OCI-LY7 (cell line): ENCODE data around the gene S100A7. TPM values are rescaled to one million over a fixed set of nuclear protein-coding genes. Genes with fewer than 3 reads are reported as not detected.

Experiments
- BruUV-seq: library from RNA; stranded (reverse); fragments of 400-500 nt; replicated peaks from 2 replicates; lab custom pipeline; 2021; lab: Mats Ljungman, UMichigan
- CTCF ChIA-PET: fragments of 300-600 bp; sonication (Branson Sonifier 250); formaldehyde crosslinking; loops from one replicate; lab custom pipeline; 2022; ENCODE audit warnings: antibody characterized with exemption; ENCODE audit not compliant: unreplicated experiment; lab: Charles Lee
- POLR2A ChIA-PET: fragments of 300-600 bp; sonication (Branson Sonifier 250); formaldehyde crosslinking; loops from one replicate; lab custom pipeline; 2022; ENCODE audit warnings: antibody characterized with exemption; lab: Charles Lee
- DNase-seq: peaks from one replicate; pipeline ENCODE4 v3.0.0-alpha.2; 2015; ENCODE audit warnings: low spot score
- H2AFZ ChIP-seq: fragments of 200-600 bp; sonication (generic), shearing (Covaris generic); 2 replicates; pipeline ENCODE4 v1.6.1; 2014; ENCODE audit warnings: mild to moderate bottlenecking, antibody characterized with exemption, low read length, moderate library complexity
- H3K27ac ChIP-seq: fragments of 200-600 bp; sonication (generic); 2 replicates; pipeline ENCODE4 v1.5.1; 2014; ENCODE audit warnings: mixed run types, low read depth, mild to moderate bottlenecking, moderate library complexity, low read length, inconsistent platforms; ENCODE audit not compliant: poor library complexity, severe bottlenecking
- H3K36me3 ChIP-seq: fragments of 200-600 bp; sonication (generic); 2 replicates; pipeline ENCODE4 v1.6.1; 2014; ENCODE audit warnings: mild to moderate bottlenecking, antibody characterized with exemption, low read length, moderate library complexity, mixed read lengths; ENCODE audit not compliant: insufficient read depth
- H3K4me1 ChIP-seq: fragments of 200-600 bp; sonication (generic); 2 replicates; pipeline ENCODE4 v1.5.1; 2014; ENCODE audit warnings: mild to moderate bottlenecking, low read length; ENCODE audit not compliant: insufficient read depth, poor library complexity, severe bottlenecking
- H3K4me2 ChIP-seq: fragments of 200-600 bp; sonication (generic); 2 replicates; pipeline ENCODE4 v1.6.1; 2014; ENCODE audit warnings: mild to moderate bottlenecking, low read length
- H3K4me3 ChIP-seq: fragments of 200-600 bp; sonication (generic); 2 replicates; pipeline ENCODE4 v1.5.1; 2014; ENCODE audit warnings: mild to moderate bottlenecking, low read depth, low read length; ENCODE audit not compliant: poor library complexity, severe bottlenecking
- H3K79me2 ChIP-seq: fragments of 200-600 bp; sonication (generic); 2 replicates; pipeline ENCODE4 v1.6.1; 2016; ENCODE audit warnings: low read depth, mild to moderate bottlenecking, low read length, moderate library complexity, mixed read lengths; ENCODE audit not compliant: insufficient read depth
- H3K9me2 ChIP-seq: fragments of 200-600 bp; sonication (generic); 2 replicates; pipeline ENCODE4 v1.6.1; 2016; ENCODE audit warnings: mild to moderate bottlenecking, low read length, mixed read lengths; ENCODE audit not compliant: insufficient read depth
- H3K9me3 ChIP-seq: fragments of 200-600 bp; sonication (generic); 2 replicates; pipeline ENCODE4 v1.6.1; 2014; ENCODE audit warnings: mild to moderate bottlenecking, mixed run types, low read length, mixed read lengths
- H4K20me1 ChIP-seq: fragments of 200-600 bp; sonication (generic); 2 replicates; pipeline ENCODE4 v1.6.1; 2014; ENCODE audit warnings: mild to moderate bottlenecking, antibody characterized with exemption, low read length, moderate library complexity, mixed read lengths; ENCODE audit not compliant: insufficient read depth
- EZH2phosphoT487 ChIP-seq: fragments of 200-600 bp; sonication (generic); IDR thresholded peaks from 2 replicates; pipeline ENCODE4 v1.6.1; 2018; ENCODE audit warnings: low read depth, borderline replicate concordance, mild to moderate bottlenecking, mixed run types, antibody characterized with exemption, low read length, moderate library complexity, mixed read lengths
- intact Hi-C: fragments of 100-400 bp; cut with micrococcal nuclease; formaldehyde crosslinking; loops from one replicate; pipeline ENCODE4 v1.10.0; 2022; ENCODE audit not compliant: unreplicated experiment
- total RNA-seq, 2 experiments: library from RNA; depleted of rRNA in 1 of 2; stranded (reverse); fragments of >200 nt in 1 of 2; shearing (Covaris generic) in 1 of 2; gene quantifications; 2 replicates each; pipeline ENCODE4 v1.2.3, GENCODE V29; 2014 to 2022
- TF ChIP-seq, protein P1 (sequence below): fragments of 200-600 bp; sonication (generic); conservative IDR thresholded peaks from 2 replicates; pipeline ENCODE4 v1.5.1; 2014; ENCODE audit warnings: mild to moderate bottlenecking, antibody characterized with exemption, low read length, moderate library complexity, mixed read lengths

Gene S100A7
- total RNA-seq, 2 experiments from 2014 or later, result not detected

DNA sequence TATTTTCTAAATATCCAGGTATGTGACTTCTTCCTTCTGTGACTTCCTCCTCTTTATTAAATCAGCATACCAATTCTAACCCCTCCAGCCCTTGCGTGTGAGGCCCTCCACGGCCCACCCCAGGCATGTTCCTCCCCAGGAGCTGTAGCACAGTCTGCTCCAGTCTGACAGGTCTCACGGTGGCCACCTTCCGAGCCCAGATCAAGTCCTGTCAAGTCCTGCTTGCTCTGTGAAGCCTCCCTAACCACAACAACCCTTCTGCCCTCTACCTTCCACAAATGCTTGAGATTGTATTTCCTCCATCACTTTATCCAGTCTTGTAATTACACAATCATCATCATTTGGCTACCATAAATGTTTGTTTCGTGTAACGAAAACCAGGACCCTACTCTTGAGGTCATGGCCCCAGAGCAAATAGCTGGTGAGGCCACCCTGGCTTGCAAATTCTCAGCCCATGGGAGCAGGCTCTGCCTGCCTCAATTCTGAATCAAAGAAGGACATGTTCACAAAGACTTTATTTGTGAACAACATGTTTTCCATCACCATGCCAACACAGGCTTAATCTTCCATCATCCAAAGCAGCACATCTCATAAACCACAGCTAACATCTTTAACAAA lies 33.0 kb upstream of the S100A7 start:
- ChIA-PET POLR2A (interaction anchor here (0.7 kb wide), 1 partner anchor 78 kb away, joined by 3 read pairs; no protein-coding TSS in a partner anchor), CTCF (no interaction called here)
- Histone ChIP-seq H2AFZ (no peak overlapping the region), H3K9me2 (no peaks in the 10 kb centered on the region), H3K4me2 (no peak overlapping the region), H3K4me3 (no peak overlapping the region), H3K79me2 (no peaks in the 10 kb centered on the region), H3K27ac (no peak overlapping the region), H3K36me3 (no peaks in the 10 kb centered on the region), H3K4me1 (no peaks in the 10 kb centered on the region), H3K9me3 (no peaks in the 10 kb centered on the region), H4K20me1 (no peaks in the 10 kb centered on the region)
- intact Hi-C loops, result no loop called here
- TF ChIP-seq, protein P1, sequence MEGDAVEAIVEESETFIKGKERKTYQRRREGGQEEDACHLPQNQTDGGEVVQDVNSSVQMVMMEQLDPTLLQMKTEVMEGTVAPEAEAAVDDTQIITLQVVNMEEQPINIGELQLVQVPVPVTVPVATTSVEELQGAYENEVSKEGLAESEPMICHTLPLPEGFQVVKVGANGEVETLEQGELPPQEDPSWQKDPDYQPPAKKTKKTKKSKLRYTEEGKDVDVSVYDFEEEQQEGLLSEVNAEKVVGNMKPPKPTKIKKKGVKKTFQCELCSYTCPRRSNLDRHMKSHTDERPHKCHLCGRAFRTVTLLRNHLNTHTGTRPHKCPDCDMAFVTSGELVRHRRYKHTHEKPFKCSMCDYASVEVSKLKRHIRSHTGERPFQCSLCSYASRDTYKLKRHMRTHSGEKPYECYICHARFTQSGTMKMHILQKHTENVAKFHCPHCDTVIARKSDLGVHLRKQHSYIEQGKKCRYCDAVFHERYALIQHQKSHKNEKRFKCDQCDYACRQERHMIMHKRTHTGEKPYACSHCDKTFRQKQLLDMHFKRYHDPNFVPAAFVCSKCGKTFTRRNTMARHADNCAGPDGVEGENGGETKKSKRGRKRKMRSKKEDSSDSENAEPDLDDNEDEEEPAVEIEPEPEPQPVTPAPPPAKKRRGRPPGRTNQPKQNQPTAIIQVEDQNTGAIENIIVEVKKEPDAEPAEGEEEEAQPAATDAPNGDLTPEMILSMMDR, result no peak
- TF ChIP-seq EZH2phosphoT487, result no peak
- no TSS peak for BruUV-seq
- no peak for DNase-seq

DNA sequence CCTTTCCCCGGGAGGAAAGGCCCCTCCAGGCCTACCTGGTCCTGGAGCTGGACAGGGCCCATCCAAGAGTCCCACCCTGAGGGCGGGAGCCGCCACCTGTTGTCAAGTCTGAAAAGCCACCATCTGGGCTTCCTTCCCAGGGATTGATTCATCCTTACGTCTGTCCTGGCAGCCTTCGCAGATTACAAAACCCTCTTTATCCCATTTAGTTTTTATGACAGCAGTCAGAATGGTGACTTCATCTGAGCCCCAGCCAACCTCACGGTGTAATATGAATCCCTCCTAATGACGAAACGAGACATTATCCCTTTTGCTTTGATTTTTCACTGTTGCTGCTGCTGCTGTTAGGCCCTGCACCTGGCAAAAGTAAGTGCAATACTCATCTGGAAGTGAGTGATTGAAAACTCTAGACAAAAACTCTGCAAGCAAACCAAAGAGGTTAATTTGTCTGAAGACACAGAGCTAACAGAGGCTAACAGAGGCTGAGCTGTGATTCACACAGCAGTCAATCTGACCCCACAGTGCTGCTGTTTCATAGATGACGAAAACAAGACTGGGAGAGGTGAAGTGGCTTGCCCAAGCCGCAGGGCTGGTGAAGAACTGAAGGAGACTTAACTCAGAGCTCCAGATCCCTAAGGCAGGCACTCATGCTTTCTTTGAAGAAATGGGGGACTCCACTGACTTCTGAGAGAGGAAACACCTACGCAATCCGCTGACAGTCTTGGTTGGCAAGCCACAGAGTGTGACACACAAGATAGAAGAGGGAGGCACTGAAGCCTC lies 30.0 kb upstream of the S100A7 start:
- H3K4me1 ChIP-seq, result no peaks in the 10 kb centered on the region
- no peaks in the 10 kb centered on the region for H3K9me2 ChIP-seq
- POLR2A ChIA-PET, result no interaction called here
- H3K79me2 ChIP-seq, result no peaks in the 10 kb centered on the region
- no peaks in the 10 kb centered on the region for H3K9me3 ChIP-seq
- TF ChIP-seq EZH2phosphoT487, result no peak
- TF ChIP-seq, protein P1, result no peak
- no peak overlapping the region for H3K4me2 ChIP-seq
- no peaks in the 10 kb centered on the region for H4K20me1 ChIP-seq
- no peaks in the 10 kb centered on the region for H3K36me3 ChIP-seq
- no TSS peak for BruUV-seq
- intact Hi-C loops, result no loop called here
- H3K27ac ChIP-seq, result no peak overlapping the region
- H2AFZ ChIP-seq, result no peak overlapping the region
- H3K4me3 ChIP-seq, result no peak overlapping the region
- no peak for DNase-seq
- CTCF ChIA-PET, result no interaction called here

DNA sequence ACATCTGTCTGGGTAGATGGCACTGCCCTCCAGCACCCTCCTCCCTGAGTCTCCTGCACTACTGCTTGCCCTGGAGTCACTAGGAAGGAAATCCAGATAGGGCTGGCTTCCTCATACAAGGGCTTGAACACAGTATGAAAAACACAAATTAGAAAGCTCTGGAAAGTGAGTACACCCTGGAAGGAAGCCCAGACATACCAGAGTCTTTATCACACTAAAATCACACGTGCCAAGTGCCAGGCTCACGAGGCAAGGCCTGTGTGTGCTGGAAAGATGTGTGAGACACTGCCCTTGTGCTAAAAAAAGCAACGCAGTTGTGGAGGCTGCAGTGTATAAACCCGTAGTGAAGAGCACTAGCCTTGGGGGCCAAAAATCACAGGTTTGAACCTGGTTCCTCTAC lies 28.3 kb upstream of the S100A7 start:
- Histone ChIP-seq H3K36me3 (no peaks in the 10 kb centered on the region), H3K4me2 (no peak overlapping the region), H2AFZ (no peak overlapping the region), H3K4me1 (no peaks in the 10 kb centered on the region), H3K4me3 (no peak overlapping the region), H3K79me2 (no peaks in the 10 kb centered on the region), H3K9me2 (no peaks in the 10 kb centered on the region), H4K20me1 (no peaks in the 10 kb centered on the region), H3K9me3 (no peaks in the 10 kb centered on the region), H3K27ac (no peak overlapping the region)
- intact Hi-C loops, result no loop called here
- BruUV-seq, result no TSS peak
- ChIA-PET CTCF (no interaction called here), POLR2A (no interaction called here)
- DNase-seq, result no peak
- TF ChIP-seq, protein P1, result no peak
- no peak for TF ChIP-seq EZH2phosphoT487
